Measurements from ENCODE around the gene KLHDC3. TPM values are rescaled to one million over a fixed set of nuclear protein-coding genes. Genes with fewer than 3 reads are reported as not detected.
A peak's percentile ranks its signal among the peaks of the same experiment; 100 is the strongest.

The KLHDC3 gene
- total and polyA plus RNA-seq, 2 experiments from 2014 or later: 88.2 to 184 TPM

- TF ChIP-seq REST (IDR thresholded peaks at IDR 0.05; ENCODE audit: unreplicated experiment): no peak
- no peak for TF ChIP-seq CREB1 (CRISPR knock-in tag; IDR thresholded peaks at IDR 0.05; ENCODE audit: low read depth)
- no peak for TF ChIP-seq CTCF (conservative IDR thresholded peaks at IDR 0.05; ENCODE audit: low read depth in 2 of 2)
- TF ChIP-seq ETS1 (IDR thresholded peaks at IDR 0.05): no peak
- no peak for TF ChIP-seq JUNB (IDR thresholded peaks at IDR 0.05; ENCODE audit: unreplicated experiment)
- no peak for TF ChIP-seq STAT1 (IDR thresholded peaks at IDR 0.05; ENCODE audit: unreplicated experiment)
These were observed 44.5 kb downstream of the KLHDC3 start (continued) for GRCh38 chr6:43058531-43058930.

GRCh38 chr6:43059168-43060033, 45.4 kb downstream of the KLHDC3 start, which contains the start of the genes KLC4 and MRPL2:
Gene KLC4, plus strand, starts transcription at chr6:43059631. Its CDS starts 1,705 bp downstream, at chr6:43061336.
Gene MRPL2, minus strand, starts transcription at chr6:43059434. Its CDS starts 53 bp downstream, at chr6:43059381.
- Histone ChIP-seq H2AFZ (peak within 1 kb of the TSS; percentile 86), H3K9me2 (ENCODE audit: insufficient read depth) (no peaks in the 10 kb centered on the region), H3K4me1 (ENCODE audit: insufficient read depth) (peaks cover 9% of the 10 kb centered on the region), H3K27ac (ENCODE audit: low read depth) (peak within 1 kb of the TSS; percentile 94), H3K4me3 (peak within 1 kb of the TSS; percentile 100), H3K36me3 (ENCODE audit: insufficient read depth) (peaks cover 5% of the 10 kb centered on the region; the same call in 1 of the 2 replicates), H4K20me1 (replicated peaks; ENCODE audit: insufficient read depth) (no peaks in the 10 kb centered on the region), H3F3A (replicated peaks; ENCODE audit: low read depth) (peaks cover 12% of the 10 kb centered on the region), H3K79me2 (replicated peaks; ENCODE audit: insufficient read depth) (peaks cover 28% of the 10 kb centered on the region), H3K4me2 (peak within 1 kb of the TSS; percentile 100), H3K27me3 (ENCODE audit: insufficient read depth) (no peaks in the 10 kb centered on the region)
- H3K36me3 Mint-ChIP-seq (ENCODE audit: low read depth): peaks cover 22% of the 10 kb centered on the region
- H3K4me1 Mint-ChIP-seq: peaks cover 30% of the 10 kb centered on the region
- ATAC-seq (peak; percentile 89), DNase-seq (ENCODE audit: low spot score) (peak; percentile 100)
- H3K27ac Mint-ChIP-seq: peak within 1 kb of the TSS; percentile 99
- H3K4me3 Mint-ChIP-seq: peak within 1 kb of the TSS; percentile 97
- H3K9me3 Mint-ChIP-seq: no peaks in the 10 kb centered on the region; the same call in 1 of the 3 replicates
- peaks cover 14% of the 10 kb centered on the region for H3K27me3 Mint-ChIP-seq (ENCODE audit: insufficient read depth, low read depth, poor library complexity)
- TF ChIP-seq EZH2 (IDR thresholded peaks at IDR 0.05; ENCODE audit: low read depth, unreplicated experiment) (no peak), JUNB (IDR thresholded peaks at IDR 0.05; ENCODE audit: unreplicated experiment) (no peak), ZNF331 (CRISPR knock-in tag; IDR thresholded peaks at IDR 0.05; ENCODE audit: low read depth) (no peak), REST (IDR thresholded peaks at IDR 0.05; ENCODE audit: unreplicated experiment) (no peak), CREB1 (CRISPR knock-in tag; IDR thresholded peaks at IDR 0.05; ENCODE audit: low read depth) (peak; percentile 99), STAT1 (IDR thresholded peaks at IDR 0.05; ENCODE audit: unreplicated experiment) (no peak), CTCF (conservative IDR thresholded peaks at IDR 0.05; ENCODE audit: low read depth in 2 of 2) (no peak), EZH2phosphoT487 (IDR thresholded peaks at IDR 0.05; ENCODE audit: unreplicated experiment) (no peak), ZNF114 (CRISPR knock-in tag; IDR thresholded peaks at IDR 0.05) (no peak), NANOG (IDR thresholded peaks at IDR 0.05; ENCODE audit: borderline replicate concordance) (no peak), ETS1 (IDR thresholded peaks at IDR 0.05) (peak; percentile 75; the same call in 1 of the 2 replicates)
